NCI-H82 (cell line): ENCODE data around the gene CDYL.
"Not testable (repeated sequence)": the region's sequence is repeated elsewhere in the genome, so short reads cannot be mapped to it uniquely, and the experiment has no call there.

Experiments used
- DNase-seq: peaks from one replicate; lab custom pipeline; 2025; lab: John Stamatoyannopoulos, UW

CDYL gene

DNA sequence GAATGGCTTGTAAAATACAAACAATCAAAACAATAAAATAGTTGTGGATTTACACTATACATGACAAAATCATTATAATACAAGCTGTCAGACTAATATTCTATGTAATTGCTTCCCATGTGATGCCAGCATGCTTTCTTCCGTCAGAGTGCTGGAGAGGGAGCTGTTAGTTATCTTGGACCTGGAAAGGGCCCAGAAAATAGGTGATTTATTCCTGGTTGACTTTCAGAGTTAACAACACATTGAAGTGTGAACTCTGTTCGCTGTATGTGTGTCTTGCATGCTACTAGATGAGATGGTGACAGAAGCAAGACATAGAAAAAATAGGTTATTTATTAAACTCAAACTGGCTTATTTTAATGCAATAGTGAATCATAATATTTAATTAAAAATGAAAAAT, 70.2 kb downstream of the CDYL start:
- no peak for DNase-seq

DNA sequence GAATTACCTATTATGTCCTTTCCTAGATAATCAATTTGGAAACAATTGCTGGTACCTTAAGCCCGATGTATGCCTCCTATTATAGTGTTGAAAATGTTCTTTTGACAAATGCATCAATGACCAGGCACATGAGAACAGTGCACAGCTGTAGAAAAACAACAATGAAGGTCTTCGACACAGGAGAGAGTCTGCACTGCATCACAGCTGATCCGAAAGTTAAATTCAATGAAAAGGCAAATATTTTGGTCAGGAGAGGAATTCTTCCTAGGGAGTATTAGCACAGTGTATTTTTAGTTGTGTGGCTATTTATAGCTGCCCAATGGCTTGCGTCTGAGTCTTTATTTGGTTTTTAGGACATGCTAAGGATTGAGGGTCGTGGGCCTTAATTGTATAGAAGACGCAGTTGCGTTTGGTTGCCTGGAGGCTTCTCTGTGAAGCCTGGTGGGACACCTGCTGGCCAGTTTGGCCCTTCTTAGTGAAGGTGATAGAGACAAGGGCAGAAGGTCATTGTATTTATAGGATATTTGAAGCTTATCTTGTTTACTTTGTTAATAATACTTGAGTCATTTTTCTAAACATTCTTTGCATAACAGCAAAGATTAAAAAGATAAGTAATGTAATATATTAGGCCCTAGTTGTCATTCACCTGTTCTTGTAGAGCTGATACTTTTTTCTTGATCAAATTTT, 72.3 kb downstream of the CDYL start:
- DNase-seq: peak; percentile 47

- DNase-seq: no peak
These were observed 73.2 kb downstream of the CDYL start for GRCh38 chr6:4849226-4850022.

- DNase-seq: no peak
These were observed 74.8 kb downstream of the CDYL start for GRCh38 chr6:4851035-4851434.

- not testable (repeated sequence) for DNase-seq
These were observed 76.0 kb downstream of the CDYL start for GRCh38 chr6:4852186-4852585.

DNA sequence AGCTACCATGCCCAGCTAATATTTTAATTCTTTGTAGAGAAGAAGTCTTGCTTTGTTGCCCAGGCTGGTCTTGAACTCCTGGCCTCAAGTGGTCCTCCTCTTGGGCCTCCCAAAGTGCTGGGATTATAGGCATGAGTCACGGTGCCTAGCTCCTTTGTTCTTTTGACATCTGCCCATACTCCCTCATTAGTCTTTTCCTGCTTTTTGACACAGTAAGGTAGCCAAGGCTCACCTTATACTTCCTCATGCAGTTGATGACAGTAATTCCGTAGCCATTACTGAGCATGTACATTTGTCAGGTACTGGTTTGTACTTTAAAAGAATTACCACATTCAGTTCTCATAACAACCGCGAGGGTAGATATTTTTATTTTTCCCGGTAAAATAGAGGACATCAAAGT, 76.7 kb downstream of the CDYL start:
- no peak for DNase-seq

DNA sequence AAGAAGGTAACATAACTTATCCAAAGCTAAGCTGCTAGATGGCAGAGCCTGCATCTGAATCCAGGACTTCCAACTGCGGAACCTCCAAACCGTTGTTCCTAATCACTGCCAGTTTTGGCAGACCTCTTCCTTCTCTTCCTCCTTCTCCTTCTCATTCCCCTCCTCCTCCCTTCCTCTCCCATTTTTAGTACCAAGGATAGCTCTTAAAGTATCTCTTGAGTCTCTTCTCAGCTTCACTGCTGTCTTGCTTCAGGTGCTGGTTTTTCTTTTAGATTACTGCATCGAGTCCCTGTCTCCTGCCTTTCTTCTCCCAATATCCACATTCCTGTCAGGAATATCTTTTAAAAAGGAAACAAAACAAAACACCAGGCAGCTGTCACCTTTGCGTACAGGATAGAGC, 77.1 kb downstream of the CDYL start:
- DNase-seq: no peak

GRCh38 chr6:4853782-4854511, 77.7 kb downstream of the CDYL start:
- DNase-seq: no peak

DNA sequence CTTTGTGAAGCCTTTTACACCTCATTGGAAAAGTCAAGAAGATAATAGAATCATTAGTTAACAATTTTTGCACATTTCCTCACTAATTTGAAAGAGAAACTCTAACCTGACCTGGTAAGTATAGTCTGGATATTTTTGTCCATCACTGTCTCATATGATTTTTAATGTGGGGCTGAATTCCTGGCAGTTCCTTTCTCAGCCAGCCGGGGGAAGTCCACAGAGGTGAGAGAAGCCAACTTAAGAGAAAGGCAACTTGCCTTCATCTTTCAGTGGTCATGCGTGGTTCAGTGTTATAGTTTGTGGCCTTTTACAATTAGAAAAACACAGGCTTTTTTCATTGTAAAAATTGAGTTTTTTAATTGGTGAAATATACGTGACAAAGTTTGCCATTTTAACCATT, 80.6 kb downstream of the CDYL start:
- peak; percentile 6 for DNase-seq

- no peak for DNase-seq
These were observed 82.2 kb downstream of the CDYL start for GRCh38 chr6:4858194-4859015.

DNA sequence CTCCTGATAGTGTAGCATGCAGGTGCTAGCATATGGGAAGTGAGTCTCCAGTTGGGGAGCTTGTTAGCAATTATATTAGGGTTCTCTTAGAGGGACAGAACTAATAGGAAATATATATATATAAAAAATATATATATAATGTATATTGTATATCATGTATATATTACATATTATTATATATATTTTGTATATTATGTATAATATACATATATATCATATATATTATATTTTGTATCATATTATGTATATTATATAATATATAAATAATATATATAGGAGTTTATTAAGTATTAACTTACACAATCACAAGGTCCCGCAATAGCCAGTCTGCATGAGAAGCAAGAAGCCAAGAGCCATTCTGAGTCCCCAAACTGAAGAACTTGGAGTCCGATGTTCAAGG, 84.2 kb downstream of the CDYL start:
- DNase-seq: no peak

- no peak for DNase-seq
These were observed 85.4 kb downstream of the CDYL start for GRCh38 chr6:4861564-4861963.

GRCh38 chr6:4864519-4864918, 88.3 kb downstream of the CDYL start:
- no peak for DNase-seq

GRCh38 chr6:4865006-4865405, 88.8 kb downstream of the CDYL start:
- DNase-seq: not testable (repeated sequence)

GRCh38 chr6:4870821-4871494, 94.8 kb downstream of the CDYL start:
- DNase-seq: no peak

DNA sequence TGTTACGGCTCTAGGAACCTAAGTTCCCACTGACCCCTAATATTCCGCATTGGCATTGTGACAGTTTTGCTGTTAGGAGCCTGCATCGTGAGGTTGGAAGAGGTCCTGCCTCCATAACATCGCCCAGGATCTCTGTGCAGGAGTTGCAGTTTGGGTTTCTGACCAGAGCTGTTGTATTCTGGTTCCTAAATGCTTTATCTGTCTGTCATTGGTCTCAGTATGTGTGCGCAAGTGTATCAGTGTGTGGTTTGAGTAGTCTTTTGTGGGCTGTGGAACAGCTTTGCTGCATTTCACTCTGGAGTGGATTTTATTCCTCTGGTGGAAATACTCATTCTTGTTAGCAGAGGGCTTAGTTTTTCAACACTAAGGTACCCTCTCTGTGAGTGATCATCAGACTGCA, 95.6 kb downstream of the CDYL start:
- DNase-seq: no peak

- no peak for DNase-seq
These were observed 96.6 kb downstream of the CDYL start for GRCh38 chr6:4872841-4873240.

DNA sequence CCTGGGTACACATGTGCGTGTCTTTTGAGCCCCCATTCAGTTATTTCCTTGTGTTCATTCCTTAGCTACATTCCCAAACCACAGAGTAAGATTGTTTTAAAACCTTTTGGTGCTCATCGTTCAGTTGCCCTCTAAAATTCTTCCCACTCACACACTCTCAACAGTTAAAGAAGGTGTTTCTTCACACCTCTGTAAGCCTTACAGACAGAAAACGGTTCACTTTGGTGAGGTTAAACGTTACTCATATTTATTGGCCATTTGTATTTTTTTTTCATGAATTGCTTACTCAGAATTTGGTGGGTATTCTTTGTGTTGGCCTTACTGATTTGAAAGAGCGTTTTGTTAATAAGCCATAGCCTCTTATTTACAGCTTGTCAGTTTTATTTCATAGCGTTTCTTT, 97.7 kb downstream of the CDYL start:
- DNase-seq: no peak

- no peak for DNase-seq
These were observed 103.6 kb downstream of the CDYL start for GRCh38 chr6:4879741-4880275.

- no peak for DNase-seq
These were observed 104.2 kb downstream of the CDYL start for GRCh38 chr6:4880363-4880762.

GRCh38 chr6:4883298-4883697, 107.1 kb downstream of the CDYL start:
- no peak for DNase-seq
